IPS-18c (cell line): ENCODE results near the gene HDGF.

Experiments
- H3K4me3 ChIP-seq: 2 replicates; pipeline ENCODE4 v1.7.0; 2013; ENCODE audit warnings: low read depth, mild to moderate bottlenecking, low read length, moderate library complexity; ENCODE audit not compliant: insufficient read depth
- H3K9me3 ChIP-seq: one replicate; pipeline ENCODE4 v1.6.1; 2013; ENCODE audit warnings: mild to moderate bottlenecking, low read length, moderate library complexity; ENCODE audit not compliant: control insufficient read depth, insufficient read depth

The HDGF gene

GRCh38 chr1:156709757-156710489 is 41.6 kb downstream of the HDGF start:
- Histone ChIP-seq H3K4me3 (no peak overlapping the region; the same call in 1 of the 2 replicates), H3K9me3 (no peaks in the 10 kb centered on the region)

GRCh38 chr1:156709031-156709430 is 42.4 kb downstream of the HDGF start:
- no peaks in the 10 kb centered on the region for H3K9me3 ChIP-seq
- H3K4me3 ChIP-seq, result peak overlapping the region; percentile 22

- Histone ChIP-seq H3K9me3 (no peaks in the 10 kb centered on the region), H3K4me3 (peak overlapping the region; percentile 22)
Measured at GRCh38 chr1:156708218-156708661, 43.2 kb downstream of the HDGF start.

GRCh38 chr1:156707417-156708217 is 43.9 kb downstream of the HDGF start:
- no peaks in the 10 kb centered on the region for H3K9me3 ChIP-seq
- H3K4me3 ChIP-seq, result peak overlapping the region; percentile 81

- no peaks in the 10 kb centered on the region for H3K9me3 ChIP-seq
- H3K4me3 ChIP-seq, result peak overlapping the region; percentile 81
Measured at GRCh38 chr1:156706657-156707416, 44.6 kb downstream of the HDGF start.

- no peaks in the 10 kb centered on the region for H3K9me3 ChIP-seq
- peak overlapping the region; percentile 81 for H3K4me3 ChIP-seq
Measured at GRCh38 chr1:156705918-156706656, 45.4 kb downstream of the HDGF start.

- no peaks in the 10 kb centered on the region for H3K9me3 ChIP-seq
- H3K4me3 ChIP-seq, result peak within 1 kb of the TSS; percentile 81
Measured at GRCh38 chr1:156705321-156705917, 46.1 kb downstream of the HDGF start, which contains the start of gene CRABP2. Gene CRABP2 (minus strand): TSS chr1:156705583. CDS start chr1:156705446, 137 bp downstream.

GRCh38 chr1:156704930-156705320 is 46.5 kb downstream of the HDGF start:
- H3K4me3 ChIP-seq, result peak overlapping the region; percentile 81
- H3K9me3 ChIP-seq, result no peaks in the 10 kb centered on the region

GRCh38 chr1:156704166-156704711 is 47.2 kb downstream of the HDGF start:
- Histone ChIP-seq H3K9me3 (no peaks in the 10 kb centered on the region), H3K4me3 (peak overlapping the region; percentile 81)

- H3K9me3 ChIP-seq, result no peaks in the 10 kb centered on the region
- peak overlapping the region; percentile 81; the same call in 1 of the 2 replicates for H3K4me3 ChIP-seq
Measured at GRCh38 chr1:156703741-156704140, 47.7 kb downstream of the HDGF start.

GRCh38 chr1:156703336-156703735 is 48.1 kb downstream of the HDGF start:
- Histone ChIP-seq H3K9me3 (no peaks in the 10 kb centered on the region), H3K4me3 (peak overlapping the region; percentile 81; the same call in 1 of the 2 replicates)

GRCh38 chr1:156700736-156701531 is 50.5 kb downstream of the HDGF start:
- H3K9me3 ChIP-seq, result no peaks in the 10 kb centered on the region

GRCh38 chr1:156698995-156699394 is 52.5 kb downstream of the HDGF start:
- Histone ChIP-seq H3K4me3 (no peak overlapping the region), H3K9me3 (no peaks in the 10 kb centered on the region)

More at GRCh38 chr1:156700736-156701531, 50.5 kb downstream of the HDGF start:
- no peak overlapping the region for H3K4me3 ChIP-seq

- no peaks in the 10 kb centered on the region for H3K9me3 ChIP-seq
Measured at GRCh38 chr1:156697481-156697880, 54.0 kb downstream of the HDGF start.

GRCh38 chr1:156696755-156697154 is 54.7 kb downstream of the HDGF start:
- Histone ChIP-seq H3K9me3 (no peaks in the 10 kb centered on the region), H3K4me3 (no peak overlapping the region)

More at GRCh38 chr1:156697481-156697880, 54.0 kb downstream of the HDGF start:
- H3K4me3 ChIP-seq, result no peak overlapping the region

GRCh38 chr1:156694690-156694962 is 56.8 kb downstream of the HDGF start:
- H3K4me3 ChIP-seq, result no peak overlapping the region
- no peaks in the 10 kb centered on the region for H3K9me3 ChIP-seq
